GM13977 (cell line): ENCODE data around the gene ABCA3.

ENCODE experiments used
- DNase-seq: peaks from one replicate; pipeline ENCODE4 v3.0.0; 2012; ENCODE audit warnings: low spot score
- in situ Hi-C: fragments of 300-500 bp; cut with MboI; formaldehyde crosslinking; loops from one replicate; pipeline ENCODE4 v1.12.0; 2022; ENCODE audit warnings: low sequenced_read_pairs, low pct_unique_long_range_greater_than_20kb, mixed read lengths, inconsistent platforms; ENCODE audit not compliant: unreplicated experiment
- TF ChIP-seq, protein P1 (sequence below): IDR thresholded peaks from 2 replicates; pipeline ENCODE4 v1.5.1; 2012; ENCODE audit warnings: mild to moderate bottlenecking, control low read depth; ENCODE audit not compliant: insufficient read depth; ENCODE audit errors: extremely low read depth, missing control alignments

ABCA3 gene

DNA sequence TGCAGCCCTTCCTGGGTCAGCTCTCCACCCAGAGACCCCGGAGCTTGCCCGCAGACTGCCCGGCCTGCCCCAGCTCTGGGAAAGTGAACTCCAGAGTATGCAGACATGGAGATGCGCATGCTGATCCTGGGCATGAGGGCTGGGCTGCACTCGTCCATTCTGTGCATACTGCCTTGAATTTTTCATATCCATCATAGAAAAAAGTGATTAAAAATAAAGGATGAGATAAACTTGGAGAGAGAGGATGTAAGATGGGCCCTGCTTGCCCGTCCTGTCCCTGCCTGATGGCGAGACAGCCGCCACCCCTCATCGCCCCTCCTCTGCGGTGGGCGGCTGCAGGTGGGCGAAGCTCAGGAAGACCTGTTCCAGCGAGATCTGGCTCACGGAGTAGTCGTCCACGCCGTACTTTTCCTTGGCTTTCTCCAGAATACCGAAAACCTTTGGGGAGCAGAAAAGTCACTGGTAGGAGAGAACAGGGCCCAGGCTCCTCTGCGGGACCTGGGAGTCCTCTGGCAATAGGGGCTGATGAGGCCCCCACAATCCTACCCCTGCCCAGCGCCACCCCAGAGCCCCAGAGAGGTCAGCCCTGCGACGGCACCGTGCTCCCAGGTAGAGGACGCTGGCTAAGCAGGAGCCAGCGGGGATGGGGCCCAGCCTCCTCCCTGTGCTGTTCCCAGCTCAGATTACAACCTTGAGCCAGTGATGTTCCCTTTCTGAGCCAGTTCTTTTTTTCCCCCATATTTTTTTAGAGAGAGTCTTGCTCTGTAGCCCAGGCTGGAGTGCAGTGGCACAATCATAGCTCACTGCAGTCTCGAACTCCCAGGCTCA, 63.9 kb downstream of the ABCA3 start:
- in situ Hi-C loops: no loop called here
- no peak for DNase-seq
- TF ChIP-seq, protein P1, sequence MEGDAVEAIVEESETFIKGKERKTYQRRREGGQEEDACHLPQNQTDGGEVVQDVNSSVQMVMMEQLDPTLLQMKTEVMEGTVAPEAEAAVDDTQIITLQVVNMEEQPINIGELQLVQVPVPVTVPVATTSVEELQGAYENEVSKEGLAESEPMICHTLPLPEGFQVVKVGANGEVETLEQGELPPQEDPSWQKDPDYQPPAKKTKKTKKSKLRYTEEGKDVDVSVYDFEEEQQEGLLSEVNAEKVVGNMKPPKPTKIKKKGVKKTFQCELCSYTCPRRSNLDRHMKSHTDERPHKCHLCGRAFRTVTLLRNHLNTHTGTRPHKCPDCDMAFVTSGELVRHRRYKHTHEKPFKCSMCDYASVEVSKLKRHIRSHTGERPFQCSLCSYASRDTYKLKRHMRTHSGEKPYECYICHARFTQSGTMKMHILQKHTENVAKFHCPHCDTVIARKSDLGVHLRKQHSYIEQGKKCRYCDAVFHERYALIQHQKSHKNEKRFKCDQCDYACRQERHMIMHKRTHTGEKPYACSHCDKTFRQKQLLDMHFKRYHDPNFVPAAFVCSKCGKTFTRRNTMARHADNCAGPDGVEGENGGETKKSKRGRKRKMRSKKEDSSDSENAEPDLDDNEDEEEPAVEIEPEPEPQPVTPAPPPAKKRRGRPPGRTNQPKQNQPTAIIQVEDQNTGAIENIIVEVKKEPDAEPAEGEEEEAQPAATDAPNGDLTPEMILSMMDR: no peak

DNA sequence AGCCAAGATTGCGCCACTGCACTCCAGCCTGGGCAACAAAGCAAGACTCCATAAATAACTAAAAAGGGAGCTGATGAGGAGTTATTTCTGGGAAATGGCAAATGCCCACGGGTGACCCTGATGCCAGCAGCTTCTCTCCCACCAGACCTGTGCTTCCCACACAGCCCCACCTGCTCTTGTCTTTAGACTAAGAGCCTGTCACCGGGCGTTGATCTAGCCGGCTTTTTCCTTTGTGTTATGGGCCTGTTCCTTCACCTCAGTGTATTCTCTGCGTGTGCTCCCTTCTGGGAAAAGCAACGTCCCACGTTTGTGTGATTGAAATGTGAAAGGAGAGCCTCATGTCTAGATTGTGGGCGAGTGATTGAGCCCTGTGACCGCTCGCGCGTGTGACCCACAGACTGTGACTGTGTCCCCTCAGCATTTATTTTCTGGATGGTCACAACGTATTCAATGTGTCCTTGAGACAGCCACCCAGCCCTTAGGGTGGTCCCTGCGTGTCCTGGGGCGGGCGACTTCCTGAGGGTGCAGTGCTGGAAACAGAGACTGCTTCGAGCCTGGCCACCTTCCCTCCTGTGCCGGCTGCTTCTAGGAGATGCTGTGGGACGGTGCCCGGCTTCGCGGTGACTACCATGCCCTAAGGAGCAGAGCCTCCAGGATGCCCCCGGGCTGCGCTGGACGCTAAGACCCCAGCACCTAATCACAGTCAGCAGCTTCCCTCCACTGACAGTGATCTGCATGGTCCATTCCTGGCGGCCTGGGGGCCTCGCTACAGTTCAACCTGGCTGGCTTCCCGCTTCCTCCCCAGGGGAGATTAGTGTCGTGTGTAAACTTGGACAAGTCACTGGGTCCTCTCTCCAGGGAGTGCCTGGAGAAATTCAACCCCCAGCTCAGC, 64.8 kb downstream of the ABCA3 start:
- in situ Hi-C loops: no loop called here
- DNase-seq: no peak
- TF ChIP-seq, protein P1: no peak

DNA sequence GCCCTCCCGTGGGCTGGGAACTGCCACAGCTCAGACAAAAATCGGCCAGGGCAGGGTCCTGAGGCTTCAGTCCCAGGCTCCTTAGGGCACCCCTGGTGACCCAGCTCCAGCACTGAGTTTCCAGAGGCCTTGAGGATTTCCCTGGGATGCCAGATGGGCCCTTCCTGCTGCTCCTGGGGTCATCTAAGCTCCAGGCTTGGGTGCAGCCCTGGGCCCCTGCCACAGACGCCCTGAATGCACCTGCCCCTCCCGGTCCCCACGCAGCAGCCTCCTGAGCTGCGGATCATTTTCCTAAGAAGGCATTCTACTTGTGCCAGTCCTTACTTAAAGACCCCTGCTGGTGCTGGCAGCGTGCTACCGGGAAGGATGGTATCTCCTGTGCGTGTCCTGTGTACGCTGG, 66.6 kb downstream of the ABCA3 start:
- in situ Hi-C loops: no loop called here
- TF ChIP-seq, protein P1: no peak
- no peak for DNase-seq

DNA sequence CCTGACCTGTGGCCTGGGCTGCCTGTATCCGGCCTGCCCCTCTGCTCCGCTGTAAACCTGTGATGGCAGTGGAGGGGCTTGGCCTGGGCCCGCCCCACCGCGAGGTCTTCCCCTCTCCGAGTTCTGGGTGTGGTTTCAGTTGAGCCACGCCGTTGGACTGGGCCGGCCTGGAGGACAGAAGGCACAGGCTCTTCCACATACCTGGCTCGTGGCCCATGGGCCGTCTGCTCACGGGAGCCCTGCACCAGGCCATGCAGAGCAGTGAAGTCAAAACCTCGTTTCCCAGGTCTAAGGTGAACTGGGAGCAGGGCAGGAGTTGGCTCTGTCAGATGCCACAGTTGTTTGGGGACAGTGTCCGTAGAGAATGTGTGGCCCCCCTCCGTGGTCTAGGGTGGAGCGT, 67.0 kb downstream of the ABCA3 start:
- DNase-seq: no peak
- in situ Hi-C loops: no loop called here
- TF ChIP-seq, protein P1: no peak

DNA sequence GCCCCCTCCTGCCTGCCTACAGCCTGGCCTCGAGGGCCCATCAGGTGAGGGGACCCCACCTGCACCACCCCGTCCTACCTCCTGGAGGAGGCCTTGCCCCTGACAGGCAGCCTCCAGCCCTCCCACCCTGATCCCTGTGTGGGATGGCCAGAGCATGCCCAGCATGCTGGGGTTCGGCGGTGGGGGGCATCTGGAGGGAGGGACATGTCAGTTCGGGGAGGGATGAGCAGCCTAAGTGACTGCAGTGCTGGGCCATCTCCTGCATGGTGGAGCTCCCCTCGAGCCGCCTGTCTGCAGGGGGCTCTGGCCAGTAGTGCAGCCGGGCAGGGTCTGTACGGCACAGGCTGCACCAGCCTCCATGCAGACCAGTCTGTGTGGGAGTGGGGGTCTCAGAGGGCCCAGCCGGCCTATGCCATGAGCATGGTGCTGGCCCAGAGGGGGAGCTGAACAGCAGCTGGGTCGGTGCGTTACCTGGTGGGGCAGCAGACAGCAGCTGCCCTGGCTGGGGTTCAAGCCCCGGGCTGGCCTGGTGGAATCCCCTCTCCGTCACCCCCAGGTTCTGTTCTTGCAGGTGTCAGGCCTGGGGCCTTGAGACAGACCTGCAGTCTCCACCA, 68.6 kb downstream of the ABCA3 start:
- DNase-seq: no peak
- in situ Hi-C loops: no loop called here
- TF ChIP-seq, protein P1: no peak
